ENCODE results near the gene RYK. TPM values are rescaled to one million over a fixed set of nuclear protein-coding genes. Genes with fewer than 3 reads are reported as not detected.

The RYK gene
- polyA plus RNA-seq, 1 donor (not counting 4 experiments of a cell fraction or from before 2014, with no cell fraction given): 82.1 TPM

- no peak for TF ChIP-seq CTCF (optimal IDR thresholded peaks at IDR 0.05 in 1 of 3, IDR thresholded peaks at IDR 0.05 in 1 of 3, conservative IDR thresholded peaks at IDR 0.05 in 1 of 3; ENCODE audit: extremely low read depth in 1 of 3, insufficient read depth in 2 of 3, low read length in 3 of 3)
- TF ChIP-seq EZH2 (IDR thresholded peaks at IDR 0.05; ENCODE audit: low read length): no peak
- H2AFZ ChIP-seq (ENCODE audit: control insufficient read depth, low read length): no peak overlapping the region
- no peaks in the 10 kb centered on the region for H4K20me1 ChIP-seq (ENCODE audit: control insufficient read depth, extremely low read depth, insufficient read depth, low read length)
- H3K9me1 ChIP-seq (ENCODE audit: control insufficient read depth, extremely low read depth, insufficient read depth, low read length): no peaks in the 10 kb centered on the region
- no peaks in the 10 kb centered on the region for H3K36me3 ChIP-seq (ENCODE audit: control insufficient read depth in 2 of 2, extremely low read depth in 1 of 2, insufficient read depth in 2 of 2, low read length in 2 of 2)
- FAIRE-seq (no peak), DNase-seq (ENCODE audit: low read depth, low spot score) (no peak)
- H3K4me3 ChIP-seq (ENCODE audit: control insufficient read depth in 2 of 3, extremely low read depth in 1 of 3, insufficient read depth in 2 of 3, low read depth in 1 of 3, low read length in 3 of 3): no peak overlapping the region
- dilution Hi-C loops (cut with MboI; ENCODE audit: extremely low pct_ligation_motif_present, low sequenced_read_pairs): no loop called here
- H3K27ac ChIP-seq (ENCODE audit: control insufficient read depth, insufficient read depth, low read length): no peak overlapping the region
- H3K4me1 ChIP-seq (ENCODE audit: control insufficient read depth, extremely low read depth, insufficient read depth, low read length): no peaks in the 10 kb centered on the region
- no peak overlapping the region for H3K4me2 ChIP-seq (ENCODE audit: control insufficient read depth, extremely low read depth, insufficient read depth, low read depth, low read length)
- H3K79me2 ChIP-seq (ENCODE audit: control insufficient read depth, insufficient read depth, low read length): no peaks in the 10 kb centered on the region
- no peak overlapping the region for H3K9ac ChIP-seq (ENCODE audit: control insufficient read depth, extremely low read depth, insufficient read depth, low read length)
- H3K27me3 ChIP-seq (ENCODE audit: control insufficient read depth, extremely low read depth, insufficient read depth, low read length): no peaks in the 10 kb centered on the region
- no peaks in the 10 kb centered on the region for H3K9me3 ChIP-seq (ENCODE audit: control insufficient read depth, low read depth, low read length)
Measured at GRCh38 chr3:134114726-134115125, 135.9 kb downstream of the RYK start.

- no peaks in the 10 kb centered on the region for H3K4me1 ChIP-seq (ENCODE audit: control insufficient read depth, extremely low read depth, insufficient read depth, low read length)
- dilution Hi-C loops (cut with MboI; ENCODE audit: extremely low pct_ligation_motif_present, low sequenced_read_pairs): no loop called here
Measured at GRCh38 chr3:134111616-134112015, 139.0 kb downstream of the RYK start.

More at GRCh38 chr3:134111616-134112015, 139.0 kb downstream of the RYK start:
- no peaks in the 10 kb centered on the region for H3K79me2 ChIP-seq (ENCODE audit: control insufficient read depth, insufficient read depth, low read length)
- no peaks in the 10 kb centered on the region for H3K9me3 ChIP-seq (ENCODE audit: control insufficient read depth, low read depth, low read length)
- DNase-seq (ENCODE audit: low read depth, low spot score) (no peak), FAIRE-seq (no peak)
- H3K9me1 ChIP-seq (ENCODE audit: control insufficient read depth, extremely low read depth, insufficient read depth, low read length): no peaks in the 10 kb centered on the region
- no peak overlapping the region for H3K4me2 ChIP-seq (ENCODE audit: control insufficient read depth, extremely low read depth, insufficient read depth, low read depth, low read length)
- H3K27me3 ChIP-seq (ENCODE audit: control insufficient read depth, extremely low read depth, insufficient read depth, low read length): no peaks in the 10 kb centered on the region
- H3K9ac ChIP-seq (ENCODE audit: control insufficient read depth, extremely low read depth, insufficient read depth, low read length): no peak overlapping the region
- no peaks in the 10 kb centered on the region for H4K20me1 ChIP-seq (ENCODE audit: control insufficient read depth, extremely low read depth, insufficient read depth, low read length)
- H3K27ac ChIP-seq (ENCODE audit: control insufficient read depth, insufficient read depth, low read length): no peak overlapping the region
- H3K4me3 ChIP-seq (ENCODE audit: control insufficient read depth in 2 of 3, extremely low read depth in 1 of 3, insufficient read depth in 2 of 3, low read depth in 1 of 3, low read length in 3 of 3): no peak overlapping the region
- TF ChIP-seq CTCF (optimal IDR thresholded peaks at IDR 0.05 in 1 of 3, IDR thresholded peaks at IDR 0.05 in 1 of 3, conservative IDR thresholded peaks at IDR 0.05 in 1 of 3; ENCODE audit: extremely low read depth in 1 of 3, insufficient read depth in 2 of 3, low read length in 3 of 3) (no peak), EZH2 (IDR thresholded peaks at IDR 0.05; ENCODE audit: low read length) (no peak)
- H2AFZ ChIP-seq (ENCODE audit: control insufficient read depth, low read length): no peak overlapping the region
- no peaks in the 10 kb centered on the region for H3K36me3 ChIP-seq (ENCODE audit: control insufficient read depth in 2 of 2, extremely low read depth in 1 of 2, insufficient read depth in 2 of 2, low read length in 2 of 2)
